NCI-H2171 (cell line): ENCODE data around the gene TOR1A.

Experiments
- DNase-seq: peaks from one replicate; lab custom pipeline; 2025; lab: John Stamatoyannopoulos, UW

The TOR1A gene

DNA sequence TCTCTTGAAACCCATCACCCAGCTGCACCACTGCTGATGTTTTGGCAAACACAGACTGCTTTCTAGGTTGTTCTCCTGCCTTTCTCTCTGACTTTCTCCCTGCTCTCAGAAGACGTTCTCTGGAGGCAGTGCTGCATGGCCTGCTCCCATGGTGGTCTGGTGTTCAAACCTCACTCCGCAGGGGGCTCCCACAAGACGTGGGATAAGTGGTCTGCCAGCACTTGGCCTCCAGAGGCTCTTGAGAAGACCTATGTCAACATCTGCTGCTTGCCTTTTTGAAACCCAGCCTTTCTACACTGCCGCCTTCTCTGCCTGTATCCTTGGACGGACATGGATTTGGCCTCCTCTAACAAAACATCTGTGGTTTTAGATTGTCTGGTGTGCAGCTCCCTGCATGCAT lies 27.9 kb upstream of the TOR1A start:
- no peak for DNase-seq

DNA sequence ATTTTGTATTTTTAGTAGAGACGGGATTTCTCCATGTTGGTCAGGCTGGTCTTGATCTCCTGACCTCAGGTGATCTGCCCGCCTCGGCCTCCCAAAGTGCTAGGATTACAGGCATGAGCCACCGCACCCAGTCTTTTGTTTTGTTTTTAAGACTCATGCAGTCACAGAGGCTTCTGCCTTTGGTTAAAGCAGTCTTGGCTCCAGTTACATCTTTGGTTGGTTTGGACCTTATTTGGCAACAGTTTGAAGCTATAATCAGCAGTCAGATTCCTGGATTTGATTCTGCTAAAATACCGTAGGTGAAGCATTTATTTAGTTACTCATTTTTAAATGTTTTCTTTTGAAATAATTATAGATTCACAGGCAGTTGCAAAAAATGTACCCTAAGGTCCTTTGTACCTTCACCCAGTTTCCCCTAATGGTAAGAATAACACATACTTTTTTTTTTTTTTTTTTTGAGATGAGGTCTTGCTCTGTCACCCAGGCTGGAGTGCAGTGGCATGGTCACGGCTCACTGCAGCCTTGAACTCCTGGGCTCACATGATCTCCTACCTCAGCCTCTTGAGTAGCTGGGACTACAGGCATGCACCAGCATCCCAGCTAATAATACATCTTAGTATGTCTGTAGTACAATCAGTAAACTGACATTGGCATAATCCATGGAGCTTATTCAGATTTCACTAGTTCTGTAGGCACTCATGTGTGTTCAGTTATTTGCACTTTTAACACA lies 27.1 kb upstream of the TOR1A start:
- DNase-seq: no peak

DNA sequence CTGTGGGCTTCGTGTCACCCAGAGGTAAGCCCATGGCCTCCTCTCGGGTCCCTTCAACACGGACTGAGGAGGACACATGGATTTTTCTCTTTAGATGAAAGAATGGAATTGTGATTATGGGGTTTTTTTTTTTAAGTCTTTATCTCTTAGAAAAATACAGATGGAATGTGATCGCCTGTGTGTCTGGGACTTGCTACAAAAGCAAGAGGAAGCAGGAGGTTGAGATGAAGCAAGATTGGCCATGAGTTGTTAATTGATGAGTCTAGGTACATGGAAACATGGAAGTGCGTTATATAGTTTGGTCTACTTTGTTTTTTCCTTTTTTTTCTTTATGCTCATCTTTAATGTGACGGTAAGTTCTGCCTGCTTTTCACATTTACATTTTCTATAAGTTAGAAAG lies 26.0 kb upstream of the TOR1A start:
- DNase-seq: no peak

DNA sequence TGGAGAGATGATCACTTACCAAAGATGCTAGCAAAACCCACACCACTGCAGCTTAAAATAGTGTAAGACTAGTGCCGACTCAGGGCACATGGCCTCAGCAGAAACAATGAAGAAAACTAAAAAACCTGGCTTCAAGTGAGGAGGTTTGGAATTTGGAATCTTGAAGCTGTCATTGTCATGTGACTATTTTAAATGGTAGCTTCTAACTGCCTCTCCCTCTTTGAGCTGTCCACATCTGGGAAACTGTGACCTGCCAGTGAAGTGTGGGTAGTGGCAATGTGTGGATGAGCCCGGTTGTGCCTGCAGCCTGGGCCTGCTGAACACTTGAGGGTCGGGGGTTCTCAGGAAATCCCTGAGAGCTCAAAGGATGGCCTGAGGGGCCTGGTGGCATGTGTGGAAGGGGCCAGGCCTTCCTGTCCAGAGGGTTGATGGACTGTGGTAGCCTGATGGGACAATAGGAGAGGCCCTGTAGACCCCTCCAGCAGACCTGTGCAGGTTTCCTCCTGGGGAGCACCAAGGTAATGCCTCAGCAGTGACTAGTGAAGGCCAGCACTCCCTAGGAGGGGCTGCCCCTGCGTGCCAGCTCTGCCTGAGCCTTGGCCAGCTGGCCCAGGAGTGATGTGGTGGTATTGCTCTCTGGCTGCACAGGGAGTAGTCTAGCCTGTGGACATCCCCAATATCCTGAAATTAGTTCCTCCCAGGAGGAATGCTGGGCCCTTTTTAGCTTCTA lies 24.9 kb upstream of the TOR1A start:
- no peak for DNase-seq

DNA sequence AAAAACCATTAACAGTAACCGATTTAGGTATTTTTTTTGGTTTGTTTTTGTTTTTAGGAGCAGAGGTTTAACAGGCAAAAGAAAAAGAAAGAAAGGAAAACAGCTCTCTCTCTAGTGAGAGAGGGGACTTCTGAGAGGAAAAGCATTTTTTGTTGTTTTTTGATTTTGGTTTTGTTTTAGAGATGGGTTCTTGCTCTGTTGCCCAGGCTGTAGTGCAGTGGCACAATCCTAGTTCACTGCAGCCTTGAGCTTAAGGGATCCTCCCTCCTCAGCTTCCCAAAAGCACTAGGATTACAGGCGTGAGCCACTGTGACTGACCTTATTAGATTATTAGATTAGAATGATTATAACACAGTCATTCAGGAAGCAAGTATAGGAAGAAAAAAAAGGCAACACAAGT lies 21.4 kb upstream of the TOR1A start:
- no peak for DNase-seq

DNA sequence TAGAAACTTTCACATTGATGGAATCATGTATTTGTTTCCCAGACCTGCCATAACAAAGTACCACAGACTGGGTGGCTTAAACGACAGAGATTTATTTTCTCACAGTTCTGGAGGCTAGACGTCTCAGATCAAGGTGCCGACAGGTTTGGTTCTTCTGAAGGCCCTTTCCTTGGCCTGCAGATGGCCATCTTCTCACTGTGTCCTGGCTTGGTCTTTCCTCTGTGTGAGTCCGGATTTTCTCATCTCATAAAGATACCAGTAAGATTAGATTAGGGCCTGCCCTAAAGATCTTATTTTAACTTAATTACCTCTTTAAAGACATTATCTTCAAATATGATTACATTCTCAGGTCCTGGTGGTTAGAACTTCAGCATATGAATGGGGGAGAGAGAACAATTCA lies 17.1 kb upstream of the TOR1A start:
- DNase-seq: no peak

DNA sequence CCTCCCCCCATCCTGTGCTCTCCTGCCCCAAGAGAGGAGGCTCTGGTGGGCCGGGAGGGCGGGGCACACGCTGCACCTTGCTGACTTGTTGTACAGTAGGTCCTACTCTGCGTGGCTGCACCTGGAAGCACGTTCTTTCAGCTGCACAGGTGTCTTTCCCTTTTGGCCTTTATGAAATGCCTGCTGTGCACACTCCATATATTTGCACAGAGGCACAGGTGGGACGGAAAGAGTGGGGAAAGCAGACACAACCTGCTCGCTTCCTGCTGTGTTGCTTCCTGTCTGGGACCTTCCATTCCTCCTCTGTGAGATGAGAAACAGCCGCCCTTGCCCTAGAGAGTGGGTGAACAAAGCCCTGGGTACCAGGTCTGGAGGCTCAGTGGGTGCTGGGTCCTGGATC lies 16.1 kb upstream of the TOR1A start:
- peak; percentile 69 for DNase-seq

DNA sequence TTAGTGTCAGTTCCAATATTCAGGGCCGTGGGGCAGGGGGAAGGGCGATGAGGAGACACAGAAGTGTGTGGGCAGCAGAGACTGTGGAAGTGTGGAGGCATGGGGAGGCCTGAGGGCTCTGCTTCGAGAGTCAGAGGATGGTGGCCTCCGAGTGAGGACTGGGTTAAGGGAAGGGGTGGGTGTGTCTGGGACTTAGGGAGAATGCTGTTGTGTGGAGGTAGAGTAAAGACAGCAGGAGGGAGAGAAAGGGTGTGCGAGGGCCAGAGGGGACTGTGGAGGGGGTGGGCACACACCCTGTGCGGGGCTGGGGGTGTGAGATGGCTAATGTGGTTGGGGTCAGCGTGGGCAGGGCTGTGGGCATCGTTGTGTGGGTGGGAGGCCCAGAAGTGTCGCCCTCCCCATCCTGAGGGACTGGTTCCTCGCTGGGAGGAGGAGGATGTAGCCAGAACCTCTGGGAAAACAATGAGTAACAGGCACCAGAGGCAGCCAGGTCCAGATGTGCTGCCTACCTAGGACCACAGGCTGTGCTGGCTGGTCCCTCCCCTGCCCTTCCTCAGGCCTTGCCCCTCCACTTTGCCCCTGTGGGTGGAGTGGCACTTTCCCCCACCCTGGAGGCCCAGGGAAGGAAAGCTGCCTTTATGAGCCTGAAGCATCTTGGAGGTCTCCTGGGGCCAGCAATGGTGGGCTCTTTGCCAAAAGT lies 15.5 kb upstream of the TOR1A start:
- DNase-seq: no peak

DNA sequence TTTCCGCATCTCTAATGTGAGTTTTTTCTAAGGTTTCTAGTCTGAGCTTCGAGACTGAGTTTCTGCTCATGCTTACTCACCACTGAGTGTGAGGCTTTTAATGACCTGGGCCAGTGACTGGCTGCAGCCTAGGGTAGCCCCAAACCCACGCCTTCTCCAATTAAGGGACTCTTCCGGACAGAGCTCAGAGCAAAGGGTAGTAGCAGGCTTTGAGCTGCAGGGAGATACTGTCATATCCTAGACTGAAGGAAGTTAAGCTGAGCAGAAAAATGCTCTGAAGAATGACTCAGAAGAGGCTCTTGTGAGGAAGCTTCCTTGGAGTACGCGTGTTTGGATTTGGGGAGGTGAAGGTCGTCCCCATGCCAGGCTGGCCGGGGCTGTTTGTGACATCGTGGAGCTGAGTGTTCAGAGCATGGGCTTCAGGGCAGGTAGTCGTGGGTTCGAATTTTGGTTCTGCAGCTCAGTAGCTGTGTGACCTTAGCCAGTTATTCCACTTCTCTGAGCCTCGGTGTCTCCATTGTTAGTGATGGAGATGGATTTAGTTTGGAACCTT lies 14.8 kb upstream of the TOR1A start:
- no peak for DNase-seq

DNA sequence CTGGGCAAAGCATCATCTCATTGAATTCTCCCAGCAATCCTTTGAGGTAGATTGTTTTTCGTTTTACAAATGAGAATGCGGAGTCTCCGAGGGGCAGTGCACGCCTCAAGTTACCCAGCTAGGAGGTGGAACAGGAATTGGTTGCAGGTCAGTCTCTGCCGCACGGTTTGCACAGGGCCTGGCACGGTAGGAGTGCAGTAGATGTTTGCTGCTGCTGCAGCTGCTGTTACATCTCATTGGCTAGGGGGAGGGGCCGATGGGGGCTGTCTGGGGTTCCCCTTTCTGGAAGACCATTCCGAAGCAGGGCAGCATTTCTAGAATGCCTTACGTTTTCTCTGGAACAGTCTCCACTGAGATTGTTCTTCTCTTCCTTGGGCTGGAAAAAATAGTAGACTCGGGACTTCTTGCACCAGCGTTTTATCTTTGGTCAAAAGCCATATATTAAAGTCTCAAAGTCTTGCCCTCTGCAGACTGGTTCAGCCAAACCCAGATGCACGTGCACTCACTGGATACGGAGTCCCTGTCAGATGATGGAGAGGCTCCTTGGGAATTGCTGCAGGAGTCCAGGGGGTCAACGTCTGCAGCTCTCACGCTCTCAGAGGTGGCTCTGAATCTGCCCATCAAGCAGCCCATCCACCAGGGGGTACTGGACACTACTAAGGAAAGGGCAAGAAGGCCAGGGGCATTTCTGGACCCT lies 12.5 kb upstream of the TOR1A start:
- DNase-seq: no peak

DNA sequence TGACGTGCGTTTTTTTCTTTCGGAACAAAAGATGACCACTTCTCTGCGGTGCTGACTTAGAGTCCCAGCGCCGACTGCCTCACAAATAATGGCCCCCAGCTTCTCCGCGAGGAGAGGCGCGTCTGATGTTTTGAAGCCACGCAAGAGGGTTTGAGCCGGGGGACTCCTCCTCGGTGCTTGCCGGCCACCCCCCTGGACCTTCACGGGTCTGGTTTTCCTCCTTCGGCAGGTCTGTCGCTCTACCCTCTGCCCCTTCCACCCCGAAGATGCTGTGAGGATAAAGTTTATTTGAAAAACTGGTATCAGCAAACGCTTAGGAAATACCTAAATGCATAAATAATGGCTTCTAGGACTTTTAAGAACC lies 11.9 kb upstream of the TOR1A start:
- no peak for DNase-seq

DNA sequence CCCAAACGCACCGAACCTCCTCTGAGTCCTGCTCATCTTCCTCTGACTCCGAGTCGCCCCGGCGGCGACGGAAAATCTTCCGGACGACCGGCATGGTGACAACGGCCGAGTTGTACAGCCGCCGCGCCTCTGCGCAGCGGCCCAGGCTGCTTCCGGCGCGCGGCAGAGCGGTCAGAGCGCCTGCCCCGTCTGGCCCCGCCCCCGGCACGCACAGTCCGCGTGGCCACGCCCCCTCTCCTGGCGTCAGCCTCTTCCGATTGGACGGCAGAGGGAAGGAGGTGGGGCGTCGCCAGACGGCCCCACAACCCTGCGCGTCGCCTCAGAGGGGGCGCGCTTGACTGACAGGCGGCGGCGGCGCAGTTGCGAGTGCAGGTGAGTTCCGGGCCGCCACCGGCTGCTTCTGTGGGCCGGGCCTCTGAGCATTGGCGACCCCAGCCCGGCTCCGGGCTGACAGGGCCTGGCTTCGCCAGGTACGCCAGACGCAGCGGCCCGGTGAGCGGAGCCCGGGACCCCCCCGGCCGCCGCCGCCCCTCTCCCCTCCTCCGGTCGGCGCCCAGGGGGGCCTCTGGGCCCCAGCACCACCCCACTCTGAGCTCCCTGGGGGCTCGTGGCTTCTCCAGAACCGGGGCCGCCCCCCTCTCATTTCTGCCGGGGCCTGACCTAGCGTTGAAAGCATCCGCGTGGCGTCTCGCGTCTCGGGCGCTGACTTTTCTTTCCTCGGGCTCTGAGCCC lies 11.4 kb upstream of the TOR1A start, which contains the start of the genes C9orf78 and USP20:
Gene C9orf78 (minus strand): TSS at position 148 of the 732 bp plus-strand sequence. CDS start 54 bp downstream, at position 94.
Gene USP20 (plus strand): TSS at position 331 of the 732 bp plus-strand sequence. CDS start 17,098 bp downstream, outside the sequence.
- DNase-seq: peak; percentile 100

DNA sequence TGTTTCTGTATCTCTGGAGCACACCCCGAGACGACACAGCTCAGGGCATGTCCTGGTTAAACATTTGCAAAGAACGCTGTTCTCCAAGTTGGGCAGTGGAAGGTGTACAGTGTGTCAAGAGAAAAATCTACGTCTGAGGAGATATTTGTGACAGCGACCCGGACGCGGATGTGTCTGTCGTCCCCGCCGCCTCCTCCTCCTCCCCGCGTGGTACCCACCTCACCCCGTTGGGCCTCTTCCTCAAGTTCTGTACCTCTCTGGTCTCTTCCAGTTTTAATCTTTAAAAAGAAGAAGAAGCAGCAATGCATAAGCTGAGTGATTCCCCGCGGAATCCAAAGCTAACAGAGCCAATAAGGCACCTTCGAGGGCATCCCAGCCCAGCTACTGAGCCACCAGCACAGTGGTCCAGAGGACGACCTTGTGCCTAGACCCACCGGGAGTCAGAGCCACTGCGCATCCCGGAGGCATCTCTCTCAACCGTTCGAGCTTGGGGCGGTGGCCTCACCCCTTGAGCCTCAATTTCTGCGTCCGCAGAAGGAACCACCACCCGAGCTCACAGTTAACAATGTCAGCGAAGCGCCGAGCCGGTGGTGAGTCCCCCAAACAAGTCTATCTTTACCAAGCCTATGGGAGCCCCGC lies 10.7 kb upstream of the TOR1A start:
- no peak for DNase-seq

DNA sequence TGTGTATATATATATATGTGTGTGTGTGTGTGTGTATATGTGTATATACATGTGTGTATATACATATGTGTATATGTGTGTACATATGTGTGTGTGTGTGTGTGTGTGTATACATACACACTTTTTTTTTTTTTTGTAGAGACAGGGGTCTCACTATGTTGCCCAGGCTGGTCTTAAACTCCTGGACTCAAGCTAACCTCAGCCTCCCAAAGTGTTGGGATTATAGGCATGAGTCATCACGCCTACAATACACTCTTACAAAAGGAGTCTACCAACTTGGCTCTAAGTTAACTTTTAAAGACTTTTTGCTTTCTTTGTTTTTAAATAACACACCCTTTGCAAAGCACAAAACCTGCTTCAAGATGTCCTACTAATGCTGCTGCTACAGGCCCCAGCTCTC lies 9.0 kb upstream of the TOR1A start:
- no peak for DNase-seq

DNA sequence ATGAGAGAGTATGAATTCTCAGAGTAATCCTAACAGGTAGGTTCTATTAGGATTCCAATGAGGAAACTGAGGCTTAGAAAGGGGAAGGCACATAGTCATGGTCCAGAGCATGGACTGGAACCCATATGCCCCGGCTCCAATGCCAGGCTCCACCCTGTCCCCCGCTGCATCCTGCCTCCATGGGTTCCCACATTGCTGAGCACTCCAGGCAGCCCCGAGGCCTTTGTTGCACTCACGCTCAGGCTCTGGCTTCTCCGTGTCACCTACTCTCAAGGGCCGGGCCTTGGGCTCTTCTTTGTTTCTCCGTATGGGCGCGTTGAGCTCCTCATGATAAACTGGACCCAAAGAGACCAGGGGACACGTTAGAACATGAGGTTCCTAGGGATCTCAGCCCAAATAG lies 5.0 kb upstream of the TOR1A start:
- DNase-seq: no peak

DNA sequence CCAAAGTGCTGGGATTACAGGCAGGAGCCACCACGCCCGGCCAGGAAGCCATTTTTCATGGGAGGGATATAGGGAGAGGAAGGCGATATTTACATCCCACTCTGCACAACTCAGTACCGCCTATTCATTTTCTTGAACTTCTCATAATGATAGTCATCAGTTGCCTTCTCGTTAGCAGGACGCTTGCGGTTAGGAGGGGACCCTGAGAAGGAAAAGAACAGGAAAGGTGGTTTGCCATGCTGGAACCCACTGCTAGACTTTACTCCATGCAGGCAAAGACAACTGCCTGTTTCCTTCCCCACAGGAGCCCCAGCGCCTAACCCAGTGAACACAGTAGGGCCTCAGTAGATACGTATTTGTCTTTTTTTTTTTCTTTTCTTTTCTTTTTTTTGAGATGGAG lies 4.1 kb upstream of the TOR1A start:
- no peak for DNase-seq

DNA sequence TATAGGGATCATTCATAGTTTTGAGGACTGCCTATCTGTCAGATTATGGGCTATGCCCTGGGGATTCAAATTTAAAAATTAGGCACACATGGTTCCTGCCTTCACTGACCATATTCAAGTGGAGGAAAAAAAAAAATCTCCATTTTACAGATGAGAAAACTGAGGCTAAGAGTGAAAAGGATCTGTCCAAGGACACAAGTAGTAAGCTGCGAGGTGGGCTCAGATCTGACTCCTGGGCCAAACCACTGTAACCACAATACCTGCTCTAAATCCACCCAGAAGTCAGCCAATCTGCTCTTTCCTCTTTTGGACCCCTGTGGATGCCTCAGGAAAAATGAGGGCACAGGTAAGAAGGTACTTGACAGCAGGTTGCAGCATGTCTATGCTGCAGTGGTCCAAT lies 2.8 kb upstream of the TOR1A start:
- no peak for DNase-seq

DNA sequence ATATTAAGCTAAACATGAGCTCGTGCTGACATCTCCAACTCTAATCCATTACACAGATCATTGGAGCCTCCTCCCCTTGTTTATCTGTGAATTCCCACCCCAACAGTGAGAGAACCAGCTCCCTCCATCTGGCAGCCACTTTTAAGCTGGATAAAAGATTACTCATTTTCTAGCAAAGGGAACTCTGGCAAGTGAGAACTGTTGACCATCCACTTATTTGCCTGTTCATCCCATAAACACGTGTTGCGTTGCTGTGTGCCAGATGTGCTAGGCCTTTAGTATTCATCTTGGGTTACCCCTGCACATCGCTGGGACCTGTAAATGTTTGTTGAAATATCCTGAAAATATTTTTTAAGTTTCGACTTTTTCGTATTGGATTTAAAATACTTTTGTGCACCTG lies 2.4 kb upstream of the TOR1A start:
- DNase-seq: no peak

DNA sequence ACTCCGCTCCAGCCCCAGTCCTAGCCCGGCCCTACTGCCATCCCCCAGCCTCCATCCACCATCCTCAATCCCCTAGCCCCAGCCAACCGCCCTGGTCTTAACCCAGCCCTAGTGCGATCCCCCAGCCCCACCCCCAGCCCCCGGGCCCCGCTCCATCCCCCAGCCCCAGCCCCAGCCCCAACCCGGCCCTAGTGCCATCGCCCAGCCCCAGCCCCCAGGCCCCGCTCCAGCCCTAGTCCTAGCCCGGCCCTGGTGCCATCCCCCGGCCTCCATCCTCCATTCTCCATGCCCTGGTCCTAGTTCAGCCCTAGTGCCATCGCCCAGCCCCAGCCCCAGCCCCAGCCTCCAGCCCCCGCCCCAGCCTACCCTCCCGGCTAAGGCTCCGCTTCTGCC lies 398 bp downstream of the TOR1A start:
- no peak for DNase-seq

DNA sequence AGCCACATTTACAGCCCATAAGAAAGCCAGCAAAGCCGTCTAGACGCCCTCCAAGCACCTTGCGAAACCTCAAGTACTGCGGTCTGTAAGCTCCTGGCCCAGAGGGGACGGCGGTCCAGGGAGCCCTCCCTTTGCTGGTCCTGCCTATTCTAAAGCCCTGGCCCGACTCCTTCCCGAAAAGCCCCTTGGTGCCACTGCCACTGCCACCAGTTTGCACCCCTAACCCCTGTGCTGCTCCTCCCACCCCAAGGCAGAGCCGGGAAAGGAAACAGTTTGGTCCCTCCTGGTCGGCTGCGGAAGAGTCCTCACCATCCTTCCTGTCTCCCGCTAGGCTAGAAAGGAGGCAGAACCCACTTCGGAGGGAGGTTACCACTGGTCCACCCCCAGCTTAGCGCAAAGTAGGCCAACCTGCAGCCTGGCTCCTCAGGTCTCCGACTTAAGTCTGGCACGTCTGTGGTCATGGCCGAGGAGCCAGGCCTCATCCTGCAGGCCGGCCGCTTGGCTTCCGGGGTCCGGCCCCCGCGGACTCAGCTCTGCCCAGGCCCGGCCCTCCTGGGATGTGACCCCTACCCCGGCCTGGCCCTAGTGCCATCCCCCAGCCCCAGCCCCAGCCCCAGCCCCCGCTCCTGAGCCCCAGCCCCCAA lies 916 bp downstream of the TOR1A start:
- no peak for DNase-seq
